HepG2 (cell line): ENCODE results near the gene WWP2. TPM values are rescaled to one million over a fixed set of nuclear protein-coding genes. Genes with fewer than 3 reads are reported as not detected.

ENCODE experiments used
- IRF2 ChIP-seq: IDR thresholded peaks from 2 replicates; pipeline ENCODE4 v1.6.1; 2018; ENCODE audit warnings: missing genetic modification reagents, missing compliant biosample characterization
- NFKB2 ChIP-seq: sonication (generic); formaldehyde crosslinking; IDR thresholded peaks from 2 replicates; pipeline ENCODE4 v1.4.0; 2020; ENCODE audit warnings: missing genetic modification reagents, borderline replicate concordance
- RBM22 ChIP-seq: fragments of 200-400 bp; formaldehyde crosslinking; optimal IDR thresholded peaks from 2 replicates; pipeline ENCODE3; 2017; ENCODE audit warnings: mild to moderate bottlenecking, low read length, moderate library complexity
- SNAPC4 ChIP-seq: sonication (generic); formaldehyde crosslinking; IDR thresholded peaks from 2 replicates; pipeline ENCODE4 v1.4.0; 2020; ENCODE audit warnings: mild to moderate bottlenecking, missing genetic modification reagents
- ZMYM3 ChIP-seq: sonication (generic); formaldehyde crosslinking; IDR thresholded peaks from 2 replicates; pipeline ENCODE4 v1.5.1; 2020; ENCODE audit warnings: mild to moderate bottlenecking, missing genetic modification reagents
- ZNF280B ChIP-seq: sonication (generic); formaldehyde crosslinking; IDR thresholded peaks from 2 replicates; pipeline ENCODE4 v1.5.0; 2020; ENCODE audit warnings: missing genetic modification reagents, mild to moderate bottlenecking, borderline replicate concordance
- ZNF546 ChIP-seq: sonication (generic); formaldehyde crosslinking; conservative IDR thresholded peaks from 2 replicates; pipeline ENCODE4 v1.8.1; 2023; ENCODE audit warnings: mild to moderate bottlenecking, missing genetic modification reagents
- ZNF580 ChIP-seq: IDR thresholded peaks from 2 replicates; pipeline ENCODE4 v1.6.1; 2016; ENCODE audit warnings: low read depth, borderline replicate concordance
- ZNF616 ChIP-seq: sonication (generic); formaldehyde crosslinking; IDR thresholded peaks from 2 replicates; pipeline ENCODE4 v1.5.0; 2020; ENCODE audit warnings: low read depth, mild to moderate bottlenecking, missing genetic modification reagents
- ZNF703 ChIP-seq: sonication (generic); formaldehyde crosslinking; IDR thresholded peaks from 2 replicates; pipeline ENCODE4 v1.5.1; 2020; ENCODE audit warnings: missing genetic modification reagents, mild to moderate bottlenecking, moderate library complexity, borderline replicate concordance
- ZNF841 ChIP-seq: sonication (generic); formaldehyde crosslinking; IDR thresholded peaks from 2 replicates; pipeline ENCODE4 v1.8.1; 2023; ENCODE audit warnings: missing genetic modification reagents, borderline replicate concordance
- ZSCAN5A ChIP-seq: sonication (generic); formaldehyde crosslinking; IDR thresholded peaks from 2 replicates; pipeline ENCODE4 v1.8.0; 2022; ENCODE audit warnings: mild to moderate bottlenecking, missing genetic modification reagents, borderline replicate concordance
- polyA plus RNA-seq, 8 experiments: library from polyadenylated mRNA; depleted of rRNA in 3 of 8; stranded (reverse) in 7 of 8; unstranded in 1 of 8; fragments of >200 nt; fragmentation: Illumina TruSeq in 4 of 8; extraction: Trizol in 4 of 8; gene quantifications; 2 replicates each; pipeline versions ENCODE4 v1.2.1 to v1.2.3, GENCODE V29; 2011 to 2016; ENCODE audit warnings: low read depth in 4 of 8, missing spikeins in 1 of 8, mixed read lengths in 1 of 8; ENCODE audit not compliant: insufficient read depth in 1 of 8
- total RNA-seq, 5 experiments: library from RNA; depleted of rRNA; stranded (reverse); fragments of >200 nt; fragmentation: Illumina TruSeq; extraction: Trizol; gene quantifications; 2 replicates each; pipeline ENCODE4 v1.2.3, GENCODE V29; 2016; ENCODE audit warnings: low read depth in 1 of 5

Gene WWP2
- total and polyA plus RNA-seq, 2 of the 13 experiments (the other 11 are each of a cell fraction or from before 2014, with no cell fraction given): 11.4 to 28.2 TPM

- TF ChIP-seq ZNF616 (CRISPR knock-in tag): no peak
- 0 out of 2 replicates have a peak, but pooled peaks have one; percentile 8 for TF ChIP-seq SNAPC4 (CRISPR knock-in tag)
- TF ChIP-seq ZNF703 (CRISPR knock-in tag): no peak
- peak; percentile 83 for TF ChIP-seq ZNF580 (CRISPR knock-in tag)
- peak; percentile 74 for TF ChIP-seq IRF2 (CRISPR knock-in tag)
- peak; percentile 65 for TF ChIP-seq ZSCAN5A (CRISPR knock-in tag)
- no peak for TF ChIP-seq ZNF280B (CRISPR knock-in tag)
- TF ChIP-seq ZNF841 (CRISPR knock-in tag): no peak
- 0 out of 2 replicates have a peak, but pooled peaks have one; percentile 69 for TF ChIP-seq ZMYM3 (CRISPR knock-in tag)
- no peak for TF ChIP-seq RBM22
- TF ChIP-seq NFKB2 (CRISPR knock-in tag): peak; percentile 57; the same call in 1 of the 2 replicates
- no peak for TF ChIP-seq ZNF546 (CRISPR knock-in tag)
Observed at GRCh38 chr16:69761983-69762813, at the start of gene WWP2 (continued).
